22Rv1 (cell line): Measurements from ENCODE around the gene ITGB1BP1.

ENCODE experiments used
- CTCF ChIP-seq: fragments of 450-650 bp; IDR thresholded peaks from 2 replicates; pipeline ENCODE4 v1.5.1; 2017; ENCODE audit warnings: mild to moderate bottlenecking
- ZFX ChIP-seq: fragments of 450-650 bp; IDR thresholded peaks from 2 replicates; pipeline ENCODE4 v1.6.1; 2017; ENCODE audit warnings: antibody characterized with exemption, borderline replicate concordance

- TF ChIP-seq CTCF (no peak), ZFX (no peak)
These were observed 44.0 kb downstream of the ITGB1BP1 start for GRCh38 chr2:9379391-9379755.
